ENCODE data around the gene CDH4. TPM values are rescaled to one million over a fixed set of nuclear protein-coding genes. Genes with fewer than 3 reads are reported as not detected.

CDH4 gene
- total RNA-seq, 1 donor from 2014 or later = 2.9 TPM

DNA sequence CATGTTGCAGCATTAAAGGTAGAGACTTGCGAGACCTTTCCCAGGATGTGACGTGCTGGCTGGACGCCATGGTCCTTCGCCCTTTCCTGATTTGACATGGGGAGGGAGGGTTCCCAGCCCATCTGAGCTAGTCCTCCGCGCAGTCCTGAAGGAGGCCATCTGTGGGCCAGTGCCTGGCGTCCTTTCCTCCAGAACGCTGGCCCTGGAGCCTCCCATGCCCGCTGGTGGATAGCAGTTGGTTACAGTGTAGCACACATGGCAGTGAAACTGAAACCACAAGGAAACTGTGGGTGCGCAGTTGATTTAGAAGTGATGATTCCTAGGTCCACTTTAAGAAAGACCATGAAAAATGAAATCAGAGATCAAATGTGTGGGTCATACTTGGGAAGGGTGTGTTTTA, 193.7 kb downstream of the CDH4 start:
- no peak for DNase-seq (ENCODE audit: low spot score)
- no peak overlapping the region for H3K9ac ChIP-seq
- no peaks in the 10 kb centered on the region for H3K79me2 ChIP-seq (ENCODE audit: low read depth)
- peaks cover 79% of the 10 kb centered on the region for H3K4me1 ChIP-seq
- H3F3A ChIP-seq (ENCODE audit: low read depth) = peaks cover 52% of the 10 kb centered on the region
- no peaks in the 10 kb centered on the region for H3K9me3 ChIP-seq (ENCODE audit: low read depth)
- H3K4me2 ChIP-seq = peak overlapping the region; percentile 36
- no peaks in the 10 kb centered on the region for H4K20me1 ChIP-seq (ENCODE audit: low read depth)
- Mint-ChIP-seq H3K27me3 (ENCODE audit: insufficient read depth, low read depth) (peaks cover 3% of the 10 kb centered on the region), H3K27ac (no peak overlapping the region), H3K4me1 (peaks cover 49% of the 10 kb centered on the region), H3K9me3 (peaks cover 2% of the 10 kb centered on the region), H3K36me3 (no peaks in the 10 kb centered on the region), H3K4me3 (no peak overlapping the region)
- TF ChIP-seq CTCF (IDR thresholded peaks at IDR 0.05) (no peak), EZH2phosphoT487 (IDR thresholded peaks at IDR 0.05) (no peak), EZH2 (IDR thresholded peaks at IDR 0.05) (no peak)
- H3K27me3 ChIP-seq = no peaks in the 10 kb centered on the region
- no peak overlapping the region for H3K27ac ChIP-seq
- no peak overlapping the region for H2AFZ ChIP-seq (replicated peaks)
- H3K4me3 ChIP-seq = no peak overlapping the region
- H3K36me3 ChIP-seq = no peaks in the 10 kb centered on the region

DNA sequence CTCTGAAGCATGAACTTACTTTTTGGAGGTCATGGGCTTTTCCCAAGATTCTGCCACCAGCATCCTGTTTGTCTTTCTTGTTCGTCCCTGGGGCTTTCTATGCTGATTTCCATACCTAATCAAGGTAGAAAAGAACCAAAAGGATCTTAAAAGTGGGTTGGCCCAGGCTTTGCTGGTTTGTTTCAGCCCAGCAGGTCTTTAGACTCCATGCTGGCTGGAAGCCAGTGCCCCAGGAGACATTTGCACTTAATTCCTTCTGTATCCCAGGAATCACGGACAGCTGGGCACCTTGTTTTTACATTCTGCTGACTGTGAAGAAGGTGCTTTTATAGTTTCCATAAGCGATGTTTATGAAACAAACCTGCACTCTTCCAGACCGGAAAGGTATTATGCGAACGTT, 195.9 kb downstream of the CDH4 start:
- no peak overlapping the region for H3K27ac ChIP-seq
- H3K9ac ChIP-seq = no peak overlapping the region
- peaks cover 43% of the 10 kb centered on the region for H3F3A ChIP-seq (ENCODE audit: low read depth)
- Mint-ChIP-seq H3K27ac (no peak overlapping the region), H3K4me3 (no peak overlapping the region), H3K36me3 (no peaks in the 10 kb centered on the region), H3K9me3 (peaks cover 2% of the 10 kb centered on the region), H3K27me3 (ENCODE audit: insufficient read depth, low read depth) (peaks cover 3% of the 10 kb centered on the region), H3K4me1 (peaks cover 55% of the 10 kb centered on the region)
- no peaks in the 10 kb centered on the region for H3K79me2 ChIP-seq (ENCODE audit: low read depth)
- no peaks in the 10 kb centered on the region for H3K36me3 ChIP-seq
- H3K27me3 ChIP-seq = no peaks in the 10 kb centered on the region
- no peak overlapping the region for H2AFZ ChIP-seq (replicated peaks)
- peak overlapping the region; percentile 70 for H3K4me2 ChIP-seq
- peak overlapping the region; percentile 27 for H3K4me3 ChIP-seq
- no peaks in the 10 kb centered on the region for H4K20me1 ChIP-seq (ENCODE audit: low read depth)
- H3K4me1 ChIP-seq = peaks cover 69% of the 10 kb centered on the region
- DNase-seq (ENCODE audit: low spot score) = peak; percentile 48
- TF ChIP-seq EZH2 (IDR thresholded peaks at IDR 0.05) (no peak), EZH2phosphoT487 (IDR thresholded peaks at IDR 0.05) (no peak), CTCF (IDR thresholded peaks at IDR 0.05) (no peak)
- H3K9me3 ChIP-seq (ENCODE audit: low read depth) = no peaks in the 10 kb centered on the region

DNA sequence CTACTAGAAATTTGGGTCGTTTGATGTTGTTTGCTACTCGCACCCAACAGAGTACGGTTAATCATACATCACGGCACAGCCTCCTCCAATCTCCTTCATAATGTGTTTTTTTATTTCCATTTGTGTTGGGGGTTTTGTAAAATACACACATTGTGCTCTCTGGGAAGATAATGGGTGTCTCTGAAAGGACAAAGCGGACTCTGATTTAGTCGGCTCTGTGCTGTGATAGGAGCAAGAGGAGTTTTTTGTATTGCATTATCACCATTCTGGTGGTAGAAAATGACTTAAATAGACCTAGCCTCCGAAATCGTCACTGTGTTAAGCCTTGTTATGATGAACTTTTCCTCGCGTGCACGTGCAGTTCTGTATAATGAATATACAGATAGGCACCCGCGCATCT, 196.3 kb downstream of the CDH4 start:
- Mint-ChIP-seq H3K27ac (peak overlapping the region; percentile 19), H3K4me3 (no peak overlapping the region), H3K36me3 (no peaks in the 10 kb centered on the region), H3K4me1 (peaks cover 59% of the 10 kb centered on the region), H3K9me3 (peaks cover 2% of the 10 kb centered on the region), H3K27me3 (ENCODE audit: insufficient read depth, low read depth) (peaks cover 3% of the 10 kb centered on the region)
- no peaks in the 10 kb centered on the region for H3K27me3 ChIP-seq
- H3K36me3 ChIP-seq = no peaks in the 10 kb centered on the region
- no peak for TF ChIP-seq CTCF (IDR thresholded peaks at IDR 0.05)
- TF ChIP-seq EZH2phosphoT487 (IDR thresholded peaks at IDR 0.05) = no peak
- no peak for TF ChIP-seq EZH2 (IDR thresholded peaks at IDR 0.05)
- no peak overlapping the region for H2AFZ ChIP-seq (replicated peaks)
- H3K4me1 ChIP-seq = peaks cover 65% of the 10 kb centered on the region
- no peak overlapping the region for H3K9ac ChIP-seq
- H4K20me1 ChIP-seq (ENCODE audit: low read depth) = no peaks in the 10 kb centered on the region
- H3K79me2 ChIP-seq (ENCODE audit: low read depth) = no peaks in the 10 kb centered on the region
- no peaks in the 10 kb centered on the region for H3K9me3 ChIP-seq (ENCODE audit: low read depth)
- H3K4me2 ChIP-seq = peak overlapping the region; percentile 70
- H3K27ac ChIP-seq = no peak overlapping the region
- peaks cover 38% of the 10 kb centered on the region for H3F3A ChIP-seq (ENCODE audit: low read depth)
- H3K4me3 ChIP-seq = peak overlapping the region; percentile 27
- peak; percentile 14 for DNase-seq (ENCODE audit: low spot score)

Data from neural progenitor cell (in vitro differentiated cells).